Stomach smooth muscle (tissue), 2 donors: ENCODE measurements around the gene SNTB2.

Experiments used
- H3K27ac ChIP-seq: one replicate; pipeline ENCODE4 v1.7.0; 2013; ENCODE audit warnings: mild to moderate bottlenecking, low read length, inconsistent platforms
- H3K27me3 ChIP-seq, 2 donors: one replicate each; pipeline ENCODE4 v1.7.0; 2013; ENCODE audit warnings: low read length in 2 of 2; ENCODE audit not compliant: insufficient read depth in 2 of 2, control insufficient read depth in 1 of 2
- H3K36me3 ChIP-seq, 2 donors: one replicate each; pipeline ENCODE4 v1.7.0; 2013; ENCODE audit warnings: low read length in 2 of 2; ENCODE audit not compliant: control insufficient read depth in 2 of 2, insufficient read depth in 2 of 2
- H3K4me1 ChIP-seq: one replicate; pipeline ENCODE4 v1.7.0; 2013; ENCODE audit warnings: low read length; ENCODE audit not compliant: control insufficient read depth, insufficient read depth
- H3K4me3 ChIP-seq, 2 donors: one replicate each; pipeline ENCODE4 v1.7.0; 2013; ENCODE audit warnings: low read length in 2 of 2
- H3K9ac ChIP-seq, 2 donors: one replicate each; pipeline ENCODE4 v1.7.0; 2013; ENCODE audit warnings: low read length in 2 of 2, mild to moderate bottlenecking in 1 of 2
- H3K9me3 ChIP-seq, 2 donors: one replicate each; pipeline ENCODE4 v1.7.0; 2013; ENCODE audit warnings: low read length in 2 of 2; ENCODE audit not compliant: control insufficient read depth in 2 of 2
- donor health status: healthy.
- donor health status: Pancreatic carcinoma.

SNTB2 gene

GRCh38 chr16:69165584-69165983 lies 21.4 kb upstream of the SNTB2 start:
- Histone ChIP-seq H3K27me3 (no peaks in the 10 kb centered on the region), H3K36me3 (peaks cover 40 to 47% of the 10 kb centered on the region in 2 donors), H3K9ac (no peak overlapping the region), H3K9me3 (no peaks in the 10 kb centered on the region), H3K4me3 (no peak overlapping the region), H3K27ac (no peak overlapping the region), H3K4me1 (no peaks in the 10 kb centered on the region)

GRCh38 chr16:69166221-69166833 lies 20.6 kb upstream of the SNTB2 start:
- Histone ChIP-seq H3K27me3 (no peaks in the 10 kb centered on the region), H3K9me3 (no peaks in the 10 kb centered on the region), H3K4me1 (no peaks in the 10 kb centered on the region), H3K27ac (no peak overlapping the region), H3K9ac (no peak overlapping the region), H3K4me3 (no peak overlapping the region), H3K36me3 (peaks cover 37 to 40% of the 10 kb centered on the region in 2 donors)

- Histone ChIP-seq H3K36me3 (peaks cover 34 to 37% of the 10 kb centered on the region in 2 donors), H3K27me3 (no peaks in the 10 kb centered on the region), H3K9ac (no peak overlapping the region), H3K27ac (no peak overlapping the region), H3K4me3 (no peak overlapping the region), H3K4me1 (no peaks in the 10 kb centered on the region), H3K9me3 (no peaks in the 10 kb centered on the region)
These were observed 19.7 kb upstream of the SNTB2 start for GRCh38 chr16:69166946-69167930.

GRCh38 chr16:69169051-69169450 lies 17.9 kb upstream of the SNTB2 start:
- Histone ChIP-seq H3K4me1 (no peaks in the 10 kb centered on the region), H3K9ac (no peak overlapping the region), H3K36me3 (peaks cover 30 to 31% of the 10 kb centered on the region in 2 donors), H3K9me3 (no peaks in the 10 kb centered on the region), H3K27ac (no peak overlapping the region), H3K27me3 (no peaks in the 10 kb centered on the region), H3K4me3 (no peak overlapping the region)

- no peak overlapping the region for H3K4me3 ChIP-seq
- no peaks in the 10 kb centered on the region for H3K9me3 ChIP-seq
- no peak overlapping the region for H3K9ac ChIP-seq
- peaks cover 26 to 31% of the 10 kb centered on the region in 2 donors for H3K36me3 ChIP-seq
- no peaks in the 10 kb centered on the region for H3K27me3 ChIP-seq
- H3K27ac ChIP-seq: no peak overlapping the region
- no peaks in the 10 kb centered on the region for H3K4me1 ChIP-seq
These were observed 17.2 kb upstream of the SNTB2 start for GRCh38 chr16:69169607-69170352.

GRCh38 chr16:69171325-69172084 lies 15.5 kb upstream of the SNTB2 start:
- H3K36me3 ChIP-seq: peaks cover 18% of the 10 kb centered on the region in 2 donors
- H3K4me3 ChIP-seq: no peak overlapping the region
- no peaks in the 10 kb centered on the region for H3K9me3 ChIP-seq
- no peaks in the 10 kb centered on the region for H3K27me3 ChIP-seq
- H3K27ac ChIP-seq: peak overlapping the region; percentile 8
- H3K9ac ChIP-seq: no peak overlapping the region
- no peaks in the 10 kb centered on the region for H3K4me1 ChIP-seq

DNA sequence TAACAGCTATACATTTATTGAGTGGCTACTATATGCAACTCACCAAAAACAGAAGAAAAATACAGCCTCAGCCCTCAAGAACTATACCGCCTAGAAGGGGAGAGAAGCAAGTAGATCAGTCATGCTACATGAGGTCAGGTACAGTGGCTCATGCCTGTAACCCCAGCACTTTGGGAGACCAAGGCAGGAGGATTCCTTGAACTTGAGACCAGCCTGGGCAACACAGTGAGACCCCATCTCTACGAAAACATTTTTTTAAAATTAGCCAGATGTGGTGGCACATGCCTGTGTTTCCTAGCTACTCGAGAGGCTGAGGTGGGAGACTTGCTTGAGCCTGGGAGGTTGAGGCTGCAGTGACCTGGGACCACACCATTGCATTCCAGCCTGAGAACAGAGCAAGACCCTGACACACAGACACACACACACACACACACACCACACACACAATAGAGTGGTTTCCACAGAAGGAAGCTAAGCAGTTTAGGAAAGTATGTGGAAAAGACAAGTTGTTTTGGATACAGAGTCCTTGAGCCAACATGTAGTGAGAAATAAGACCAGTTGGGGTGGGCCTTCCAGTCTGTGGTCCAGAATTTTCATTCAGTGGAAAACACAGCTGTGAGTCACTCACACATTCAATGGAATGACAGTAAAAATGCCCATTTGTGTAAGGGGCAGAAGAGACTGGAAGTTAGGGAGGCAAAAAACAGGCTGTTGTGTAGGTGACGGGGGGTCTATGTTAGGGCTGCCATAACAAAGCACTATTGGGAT lies 10.7 kb upstream of the SNTB2 start:
- Histone ChIP-seq H3K27ac (no peak overlapping the region), H3K9ac (no peak overlapping the region), H3K4me1 (peaks cover 8% of the 10 kb centered on the region), H3K27me3 (no peaks in the 10 kb centered on the region), H3K4me3 (no peak overlapping the region), H3K9me3 (no peaks in the 10 kb centered on the region), H3K36me3 (no peaks in the 10 kb centered on the region)

GRCh38 chr16:69179328-69180010 lies 7.5 kb upstream of the SNTB2 start:
- Histone ChIP-seq H3K27ac (peak overlapping the region; percentile 31), H3K4me3 (no peak overlapping the region), H3K9me3 (no peaks in the 10 kb centered on the region), H3K9ac (no peak overlapping the region), H3K4me1 (peaks cover 8% of the 10 kb centered on the region), H3K36me3 (no peaks in the 10 kb centered on the region), H3K27me3 (no peaks in the 10 kb centered on the region)

DNA sequence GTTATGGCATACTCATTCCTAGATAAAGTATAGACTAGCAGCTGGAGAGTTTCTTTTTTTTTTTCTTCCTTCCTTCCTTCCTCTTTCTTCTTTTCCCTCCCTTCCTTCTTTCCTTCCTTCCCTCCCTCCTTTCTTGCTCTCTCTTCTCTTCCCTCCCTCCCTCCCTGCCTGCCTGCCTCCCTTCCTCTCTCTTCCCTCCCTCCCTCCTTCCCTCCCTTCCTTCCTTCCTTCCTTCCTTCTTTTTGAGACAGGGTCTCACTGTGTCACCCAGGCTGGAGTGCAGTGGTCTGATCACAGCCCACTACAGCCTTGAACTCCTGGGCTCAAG lies 7.0 kb upstream of the SNTB2 start:
- H3K36me3 ChIP-seq: no peaks in the 10 kb centered on the region
- peak overlapping the region; percentile 31 for H3K27ac ChIP-seq
- no peak overlapping the region for H3K9ac ChIP-seq
- H3K27me3 ChIP-seq: no peaks in the 10 kb centered on the region
- no peaks in the 10 kb centered on the region for H3K9me3 ChIP-seq
- H3K4me1 ChIP-seq: peaks cover 8% of the 10 kb centered on the region
- H3K4me3 ChIP-seq: no peak overlapping the region
